Hematopoietic multipotent progenitor cell treated with erythropoietin and hydrocortisone succinate and interleukin-3 and kit ligand, for 8 days (in vitro differentiated cells): ENCODE measurements around the gene AOAH.
"Not testable (repeated sequence)": the region's sequence is repeated elsewhere in the genome, so short reads cannot be mapped to it uniquely, and the experiment has no call there.

Experiments used
- DNase-seq: peaks from one replicate; pipeline ENCODE4 v3.0.0-alpha.2; 2015

The AOAH gene

DNA sequence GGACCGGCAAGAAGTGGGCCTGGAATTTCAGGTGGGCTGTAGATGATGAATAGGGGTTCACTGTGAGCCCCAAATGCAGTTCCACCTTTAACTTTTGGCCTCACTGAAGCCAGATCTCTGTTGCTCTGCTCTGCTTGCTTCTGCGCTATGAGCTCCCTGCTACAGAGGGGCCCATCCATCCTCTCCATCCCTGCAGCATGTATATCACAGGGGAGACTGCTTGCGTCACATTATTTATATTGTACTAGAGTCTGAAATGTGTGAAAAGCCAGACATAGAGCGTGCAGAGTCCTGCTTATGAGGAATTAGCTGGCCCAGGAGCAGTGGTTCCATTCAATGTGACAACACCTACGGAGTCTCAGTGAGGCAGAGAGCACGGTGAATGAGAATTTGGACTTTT lies 69.9 kb downstream of the AOAH start:
- no peak for DNase-seq

DNA sequence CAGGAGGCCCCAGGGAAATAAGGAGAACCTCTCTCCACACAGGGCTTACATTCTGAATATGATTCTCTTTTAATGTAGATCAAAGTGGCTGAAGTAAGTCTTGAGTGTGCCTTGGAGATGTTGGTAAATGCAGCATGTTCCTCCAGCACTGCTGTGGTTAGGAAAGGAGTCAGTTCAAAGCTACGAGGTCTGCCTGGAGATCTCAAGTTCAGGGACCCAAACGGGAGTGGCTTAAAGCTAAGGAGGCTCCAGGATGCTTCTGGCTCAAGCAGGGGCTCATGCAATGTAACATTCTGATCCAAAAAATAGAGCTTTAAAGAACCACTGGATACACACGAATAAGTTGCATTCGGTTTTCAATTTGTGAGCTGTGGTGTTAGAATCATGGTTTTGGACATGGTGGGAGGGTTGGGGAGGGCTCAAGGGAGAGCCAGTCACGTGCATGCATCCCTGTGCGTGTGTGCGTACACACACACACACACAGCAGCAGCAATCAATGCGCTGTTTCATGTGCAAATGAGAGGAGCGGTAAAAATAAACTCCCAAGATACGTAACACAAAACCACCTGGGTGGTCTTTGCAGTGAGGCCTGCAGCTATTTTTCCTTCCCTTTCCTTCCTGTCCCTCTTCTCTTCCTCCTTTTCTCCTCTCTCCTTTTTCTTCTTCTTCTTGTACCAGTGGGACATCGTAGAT lies 70.5 kb downstream of the AOAH start:
- no peak for DNase-seq

DNA sequence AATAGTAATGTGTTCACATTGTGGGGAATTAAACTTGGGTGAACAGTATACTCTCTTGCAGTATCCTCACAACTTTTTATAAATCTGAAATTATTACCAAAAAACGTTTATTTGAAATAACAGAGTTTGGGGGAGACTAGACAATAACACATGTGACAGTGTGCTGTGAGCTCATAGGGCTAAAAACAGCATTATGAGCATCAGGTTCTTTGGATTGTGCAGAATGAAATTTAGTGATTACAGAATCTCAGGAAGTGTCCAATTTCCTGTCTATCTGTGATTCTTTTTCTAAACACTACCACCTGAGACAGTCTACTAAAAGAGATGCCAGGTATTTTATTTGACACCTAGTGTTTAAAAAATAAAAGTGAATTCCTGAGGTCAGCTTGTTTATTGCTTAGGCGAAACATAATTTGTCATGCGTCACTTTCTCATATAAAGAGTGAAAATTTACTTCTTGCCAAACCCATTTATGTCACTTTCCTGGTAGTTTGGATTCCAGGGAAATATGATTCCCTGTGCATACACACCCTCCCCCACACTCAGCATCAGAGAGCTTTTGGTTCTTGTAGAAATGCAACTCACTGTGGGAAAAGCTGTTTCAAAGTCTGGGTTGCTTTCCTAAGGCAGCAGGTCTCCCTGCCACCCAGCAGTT lies 71.2 kb downstream of the AOAH start:
- no peak for DNase-seq

- no peak for DNase-seq
Measured at GRCh38 chr7:36652431-36652830, 71.9 kb downstream of the AOAH start.

DNA sequence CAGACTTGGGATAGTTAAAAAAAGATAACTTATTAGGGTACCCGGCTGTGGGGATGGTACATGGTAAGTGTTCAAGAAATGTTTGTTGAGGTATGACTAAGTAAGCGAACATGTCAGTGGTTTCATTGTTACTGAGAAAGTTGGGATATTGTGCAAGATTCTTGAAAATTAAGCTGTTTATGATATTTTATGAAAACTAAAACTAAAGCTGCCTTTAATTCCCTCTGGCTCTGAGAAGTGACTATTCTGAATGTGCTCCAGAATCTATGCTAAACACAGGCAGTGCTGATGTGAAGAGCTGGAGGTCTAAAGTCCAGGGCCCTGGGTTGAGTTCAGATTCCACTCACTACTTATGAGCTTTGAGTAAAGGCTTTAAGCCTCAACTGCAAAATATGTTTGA lies 72.9 kb downstream of the AOAH start:
- DNase-seq: no peak

DNA sequence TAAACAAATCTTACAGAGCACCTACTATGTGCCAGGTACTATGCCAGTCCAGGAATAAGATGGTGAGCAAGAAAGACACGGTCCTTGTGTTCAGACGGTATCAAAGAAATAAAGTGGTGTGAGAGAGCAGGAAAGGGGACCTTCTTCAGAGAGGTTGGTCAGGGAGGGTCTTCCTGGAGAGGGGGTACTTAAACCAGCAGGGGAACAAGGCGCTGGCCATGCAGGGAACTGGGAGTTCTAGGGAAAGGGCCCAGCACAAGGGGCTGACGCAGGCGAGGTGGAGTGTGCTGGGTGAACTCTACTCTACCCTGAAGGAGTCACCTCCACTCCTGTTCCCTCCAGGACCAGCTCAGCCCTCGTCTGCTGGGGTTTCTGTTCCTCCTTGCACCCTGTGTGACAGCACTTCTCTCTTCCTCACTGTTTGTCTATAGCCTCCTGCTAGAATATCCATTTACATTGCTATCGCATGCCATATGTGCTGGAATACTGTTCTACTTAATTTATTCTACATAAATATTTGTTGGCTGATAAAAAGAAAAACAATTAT lies 73.5 kb downstream of the AOAH start:
- no peak for DNase-seq

DNA sequence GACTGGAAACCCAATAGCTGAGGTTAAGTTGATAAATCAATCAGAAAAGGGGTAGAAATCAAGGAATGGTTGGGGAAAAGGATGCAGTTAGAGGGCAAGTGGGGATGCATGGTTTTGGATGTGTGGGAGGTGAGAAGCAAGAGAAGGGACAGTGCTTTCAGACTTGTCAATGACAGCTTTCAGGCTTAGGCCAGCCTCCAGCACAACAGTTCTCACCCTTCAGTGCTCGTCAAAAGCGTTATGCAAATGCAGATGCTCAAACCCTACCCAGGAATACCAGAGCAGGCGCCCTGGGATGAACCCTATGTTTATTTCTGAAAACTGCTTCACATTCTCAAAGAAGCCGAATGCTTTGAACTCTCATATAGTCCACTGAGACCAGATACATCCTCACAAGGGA lies 74.0 kb downstream of the AOAH start:
- DNase-seq: no peak

GRCh38 chr7:36649319-36649718 lies 75.0 kb downstream of the AOAH start:
- DNase-seq: not testable (repeated sequence)

DNA sequence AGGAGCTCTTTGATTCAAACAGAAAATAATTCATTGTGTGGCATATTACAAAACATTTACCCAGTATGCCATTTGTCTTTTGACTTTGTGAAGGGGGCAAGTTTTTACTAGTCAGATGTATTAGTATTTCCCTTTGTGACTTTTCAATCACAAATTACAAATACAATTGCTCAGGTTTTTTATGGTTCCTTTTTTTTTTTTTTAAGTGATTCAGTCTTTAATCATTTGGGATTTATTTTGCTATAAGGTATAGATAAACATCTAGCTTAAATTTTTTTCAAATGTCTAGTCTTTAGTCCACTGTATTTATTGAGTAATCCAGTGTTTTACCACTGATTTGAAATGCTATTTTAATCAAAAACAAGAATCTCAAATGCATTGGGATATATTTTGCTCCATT lies 75.9 kb downstream of the AOAH start:
- no peak for DNase-seq

GRCh38 chr7:36644625-36645422 lies 79.5 kb downstream of the AOAH start:
- no peak for DNase-seq

DNA sequence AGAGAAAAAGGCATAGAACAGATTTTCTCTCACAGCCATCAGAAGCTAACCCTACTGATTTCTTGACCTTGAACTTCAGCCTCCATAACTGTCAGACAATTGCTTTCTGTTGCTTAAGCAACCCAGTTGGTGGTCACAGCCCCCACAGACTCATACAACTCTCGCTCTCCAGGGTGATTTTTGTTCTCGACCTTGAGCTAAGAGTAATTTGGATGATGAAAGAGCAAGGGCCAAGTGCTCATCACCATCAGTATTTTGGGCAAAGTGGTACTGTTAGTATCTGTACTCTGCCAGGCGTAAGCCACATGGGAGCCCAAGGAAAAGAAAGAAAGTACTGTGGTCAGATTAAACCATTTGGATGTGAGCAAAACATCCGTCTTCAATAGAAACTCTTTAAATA lies 81.9 kb downstream of the AOAH start:
- DNase-seq: no peak

DNA sequence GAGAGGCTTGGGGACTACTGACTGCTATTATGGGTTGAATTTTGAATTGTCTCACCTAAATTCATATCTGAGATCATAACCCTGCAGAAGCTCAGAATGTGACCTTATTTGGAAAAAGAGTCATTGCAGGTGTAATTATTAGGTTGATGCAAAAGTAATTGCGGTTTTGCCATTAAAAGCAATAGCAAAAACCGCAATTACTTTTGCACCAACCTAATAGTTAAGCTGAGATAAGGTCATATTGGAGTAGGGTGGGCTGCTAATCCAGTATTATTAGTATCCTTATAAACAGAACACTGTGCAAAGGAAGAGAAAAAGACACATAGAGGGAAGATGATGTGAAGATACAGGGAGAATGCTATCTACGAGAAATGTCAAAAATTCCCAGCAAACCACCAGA lies 82.3 kb downstream of the AOAH start:
- DNase-seq: no peak

DNA sequence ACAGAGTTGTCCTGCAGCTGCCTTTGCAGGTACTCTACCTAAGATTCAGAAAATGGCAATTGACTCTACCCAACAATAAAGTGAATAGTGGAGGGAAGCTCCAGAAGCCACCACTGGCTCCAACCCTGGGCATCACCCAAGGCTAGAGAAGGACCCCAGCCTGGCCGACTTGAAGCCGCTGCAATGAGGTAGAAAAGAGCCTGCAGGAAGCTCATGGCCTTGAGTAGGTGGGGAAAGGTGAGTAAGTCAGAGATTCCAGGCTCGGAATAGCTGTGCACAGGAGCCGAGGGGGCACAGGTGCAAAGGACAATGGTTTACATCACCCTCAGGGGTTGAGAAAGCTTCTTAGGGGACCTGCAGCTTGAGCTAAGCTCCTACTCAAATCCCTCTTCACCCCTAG lies 83.6 kb downstream of the AOAH start:
- DNase-seq: no peak

DNA sequence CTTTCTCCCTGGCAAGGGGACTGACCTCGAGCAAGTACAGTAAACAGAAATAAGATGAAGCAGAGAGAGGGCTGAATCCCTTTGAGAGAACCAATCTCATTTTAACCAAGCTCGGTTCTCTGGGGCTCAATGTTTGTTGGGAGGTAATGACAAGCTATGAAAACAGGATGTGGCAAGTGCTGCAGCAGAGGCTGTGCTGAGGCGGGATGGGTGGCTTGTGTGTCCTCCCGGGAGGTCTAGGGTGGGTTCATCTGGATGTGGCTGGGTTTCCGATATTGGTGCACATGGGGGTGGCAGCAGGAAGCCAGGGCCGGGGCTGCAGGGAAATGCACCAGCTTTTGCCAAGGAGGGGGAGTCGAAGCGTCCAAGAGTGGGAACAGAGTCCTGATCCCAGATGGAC lies 84.5 kb downstream of the AOAH start:
- no peak for DNase-seq

GRCh38 chr7:36638586-36639263 lies 85.6 kb downstream of the AOAH start:
- peak; percentile 31 for DNase-seq

- DNase-seq: no peak
Measured at GRCh38 chr7:36638140-36638539, 86.2 kb downstream of the AOAH start.

DNA sequence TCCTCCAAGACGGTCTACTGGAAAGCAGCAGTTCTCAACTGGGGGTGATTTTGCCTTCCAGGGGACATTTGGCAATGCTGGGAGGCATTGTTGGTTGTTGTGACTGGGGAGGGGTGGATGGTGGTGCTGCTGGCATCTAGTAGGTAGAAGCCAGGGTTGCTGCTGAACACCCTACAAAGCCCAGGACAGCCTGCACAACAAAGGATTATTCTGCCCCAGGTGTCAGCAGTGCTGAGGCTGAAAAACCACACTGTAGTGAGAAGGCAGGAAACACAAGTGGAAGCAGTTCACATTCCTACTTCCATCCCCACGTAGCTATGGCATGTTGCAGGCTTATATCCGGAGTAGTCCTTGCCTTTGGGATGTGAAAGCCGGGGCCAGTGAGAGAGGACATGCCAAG lies 86.9 kb downstream of the AOAH start:
- DNase-seq: no peak

- DNase-seq: no peak
Measured at GRCh38 chr7:36636126-36636525, 88.2 kb downstream of the AOAH start.

DNA sequence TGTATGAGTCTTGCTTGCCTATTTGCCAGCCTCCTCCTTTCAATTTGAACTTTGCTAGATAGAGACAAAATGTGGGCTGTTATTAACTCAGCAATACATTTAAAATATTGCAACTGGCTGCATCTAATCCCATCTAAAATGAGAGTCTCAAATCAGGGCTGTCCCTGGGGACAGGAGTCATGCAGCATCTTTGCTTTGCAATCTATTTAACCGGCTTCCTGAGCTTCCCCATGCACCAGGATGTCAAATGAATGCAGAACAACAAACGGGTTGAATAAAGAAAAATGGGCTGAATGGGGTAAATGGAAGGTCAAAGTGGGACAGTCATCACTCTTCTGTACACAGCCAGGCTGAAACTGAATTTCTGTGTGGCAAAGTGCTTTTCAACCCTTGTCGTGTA lies 89.2 kb downstream of the AOAH start:
- DNase-seq: no peak

DNA sequence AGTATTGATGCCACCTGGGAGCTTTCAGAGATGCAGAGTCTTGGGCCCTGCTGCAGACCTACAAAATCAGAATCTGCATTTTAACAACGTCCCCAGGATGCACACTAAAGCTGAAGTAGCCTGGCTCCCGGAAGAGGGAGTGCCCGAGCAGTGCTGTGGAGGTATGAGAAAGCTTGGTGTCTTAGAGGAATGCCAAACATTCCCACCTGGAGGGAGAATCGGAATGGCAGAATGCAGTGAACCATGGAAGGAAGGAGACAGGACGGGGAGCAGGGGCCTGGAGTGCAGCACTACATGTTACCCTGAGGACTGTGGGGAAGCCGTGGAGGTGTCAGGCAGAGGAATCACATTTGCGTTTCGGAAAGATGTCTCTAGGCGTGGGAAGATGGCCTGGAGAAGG lies 90.9 kb downstream of the AOAH start:
- no peak for DNase-seq

- no peak for DNase-seq
Measured at GRCh38 chr7:36630112-36630650, 94.1 kb downstream of the AOAH start.

DNA sequence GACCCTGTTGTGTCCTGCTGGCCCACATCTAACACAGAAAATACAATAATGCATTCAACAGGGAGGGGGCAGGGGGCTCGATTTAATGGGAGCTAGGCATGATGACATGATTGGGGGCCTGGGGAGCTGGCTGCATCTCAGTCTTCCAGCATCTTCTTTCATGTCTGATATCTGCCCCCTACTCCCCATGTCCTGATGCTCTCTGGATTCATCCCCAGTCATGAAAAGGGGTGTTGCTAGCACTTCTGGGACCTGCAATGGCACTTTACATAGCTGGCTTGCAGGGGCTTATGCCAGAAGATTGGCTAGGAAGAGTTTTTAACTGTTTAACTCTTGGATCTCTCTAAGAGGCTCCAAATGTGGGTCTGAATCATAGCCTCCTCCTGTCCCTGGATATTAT lies 94.9 kb downstream of the AOAH start:
- no peak for DNase-seq

DNA sequence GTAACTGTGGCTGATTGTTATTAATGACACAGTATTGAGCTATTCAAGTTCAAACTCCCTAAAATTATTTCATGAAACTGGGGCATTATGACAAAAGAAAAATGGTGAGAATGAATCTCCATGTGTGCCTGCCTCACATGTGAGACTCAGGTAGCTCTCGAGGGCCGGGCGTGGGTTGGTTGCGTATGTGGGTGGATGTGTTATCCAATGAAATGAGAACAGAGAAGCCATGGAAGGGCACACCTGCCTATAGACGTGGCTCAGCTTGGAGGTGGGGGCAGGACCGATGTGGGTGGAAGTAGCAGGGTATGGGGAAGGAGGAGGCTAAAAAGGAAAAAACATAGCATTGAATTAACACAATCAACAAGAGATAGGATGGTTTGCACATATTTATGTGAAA lies 96.5 kb downstream of the AOAH start:
- DNase-seq: no peak
